Transverse colon (tissue), 4 donors: ENCODE data around the gene CHD2. TPM values are rescaled to one million over a fixed set of nuclear protein-coding genes. Genes with fewer than 3 reads are reported as not detected.
"Not testable (repeated sequence)": the region's sequence is repeated elsewhere in the genome, so short reads cannot be mapped to it uniquely, and the experiment has no call there.

Experiments
- DNase-seq: peaks from one replicate; pipeline ENCODE4 v3.0.0-alpha.2; 2019
- H3K27ac ChIP-seq, 4 donors: fragments of 200-600 bp; sonication (generic); 2 replicates each; pipeline ENCODE4 v1.5.1; 2016 to 2018; ENCODE audit warnings: inconsistent platforms in 4 of 4
- H3K27me3 ChIP-seq: fragments of 200-600 bp; sonication (generic); 2 replicates; pipeline ENCODE4 v1.5.1; 2017; ENCODE audit warnings: inconsistent platforms
- H3K36me3 ChIP-seq, 4 donors: fragments of 200-600 bp; sonication (generic); 2 replicates each; pipeline ENCODE4 v1.5.1; 2017 to 2019; ENCODE audit warnings: inconsistent platforms in 4 of 4
- H3K4me1 ChIP-seq, 4 donors: fragments of 200-600 bp; sonication (generic); 2 replicates each; pipeline ENCODE4 v1.5.1; 2017 to 2020; ENCODE audit warnings: inconsistent platforms in 4 of 4
- H3K4me3 ChIP-seq, 4 donors: fragments of 200-600 bp; sonication (generic); 1 replicate in 1 of 4; 2 replicates in 3 of 4; pipeline versions ENCODE4 v1.5.1 to v1.6.1; 2017 to 2019; ENCODE audit warnings: inconsistent platforms in 4 of 4
- H3K9me3 ChIP-seq, 2 donors: fragments of 200-600 bp; sonication (generic); 2 replicates each; pipeline ENCODE4 v1.5.1; 2017 to 2019; ENCODE audit warnings: inconsistent platforms in 2 of 2
- EP300 ChIP-seq: sonication (generic); formaldehyde crosslinking; IDR thresholded peaks from one replicate; pipeline ENCODE4 v1.6.1; 2017; ENCODE audit warnings: antibody characterized with exemption, low read depth
- POLR2A ChIP-seq: fragments of 450-650 bp; IDR thresholded peaks from one replicate; pipeline ENCODE4 v1.6.1; 2016; ENCODE audit warnings: antibody characterized with exemption, mild to moderate bottlenecking, moderate library complexity
- POLR2AphosphoS5 ChIP-seq, 3 donors: sonication (generic); formaldehyde crosslinking; IDR thresholded peaks; one replicate each; pipeline ENCODE4 v1.6.1; 2016; ENCODE audit warnings: antibody characterized with exemption in 3 of 3
- WGBS, 2 donors: methylation state at CpG; one replicate each; pipeline ENCODE4 v1.1.5; 2018; ENCODE audit warnings: low coverage in 1 of 2; 5-methylcytosine and 5-hydroxymethylcytosine counted together
- in situ Hi-C, 4 donors: fragments of 200-750 bp; cut with MboI; loops; one replicate each; pipeline versions ENCODE4 v1.15.0 to v1.15.1; 2017; ENCODE audit warnings: low sequenced_read_pairs in 3 of 4, low pct_ligation_motif_present in 1 of 4, low pct_unique_long_range_greater_than_20kb in 1 of 4
- intact Hi-C: fragments of 100-400 bp; cut with DNase I; formaldehyde crosslinking; loops from one replicate; pipeline ENCODE4 v1.15.1; 2023; ENCODE audit warnings: low total_unique reads
- total RNA-seq, 4 donors: library from RNA; depleted of rRNA; stranded (reverse); fragments of >200 nt; gene quantifications; one replicate each; pipeline ENCODE4 v1.1.0, GENCODE V29; 2016
- TF ChIP-seq, protein P1 (sequence below), 5 experiments: fragments of 200-600 bp in 3 of 5; fragments of 450-650 bp in 2 of 5; sonication (generic) in 3 of 5; IDR thresholded peaks; 1 replicate in 2 of 5; 2 replicates in 3 of 5; pipeline ENCODE4 v1.5.1; 2016 to 2017; ENCODE audit warnings: antibody characterized with exemption in 5 of 5, inconsistent platforms in 3 of 5, mild to moderate bottlenecking in 2 of 5, moderate library complexity in 1 of 5

The CHD2 gene
- total RNA-seq, 4 donors from 2014 or later = 90.5 to 190 (median 138) TPM

DNA sequence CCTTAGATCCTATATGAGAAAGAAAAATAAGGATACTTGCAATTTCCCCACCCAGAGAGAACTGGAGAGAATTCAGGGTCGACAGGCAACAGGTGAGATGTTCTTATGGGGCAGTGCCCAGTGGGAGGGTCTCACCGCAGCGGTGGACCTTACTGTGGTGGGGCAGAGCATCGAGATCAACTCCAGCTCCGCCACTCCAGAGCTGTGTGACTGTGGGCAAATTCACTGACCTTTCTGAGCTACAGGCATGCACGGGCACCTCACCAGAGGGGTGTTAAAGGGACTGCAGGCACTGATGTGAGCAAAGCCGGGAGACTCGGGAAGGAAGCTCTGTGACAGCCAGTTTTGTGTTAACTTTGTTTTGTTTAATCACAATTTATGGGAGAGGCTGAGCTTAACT, 158.0 kb downstream of the CHD2 start:
- no peak overlapping the region for H3K4me3 ChIP-seq
- no peak for TF ChIP-seq EP300
- TF ChIP-seq, protein P1, sequence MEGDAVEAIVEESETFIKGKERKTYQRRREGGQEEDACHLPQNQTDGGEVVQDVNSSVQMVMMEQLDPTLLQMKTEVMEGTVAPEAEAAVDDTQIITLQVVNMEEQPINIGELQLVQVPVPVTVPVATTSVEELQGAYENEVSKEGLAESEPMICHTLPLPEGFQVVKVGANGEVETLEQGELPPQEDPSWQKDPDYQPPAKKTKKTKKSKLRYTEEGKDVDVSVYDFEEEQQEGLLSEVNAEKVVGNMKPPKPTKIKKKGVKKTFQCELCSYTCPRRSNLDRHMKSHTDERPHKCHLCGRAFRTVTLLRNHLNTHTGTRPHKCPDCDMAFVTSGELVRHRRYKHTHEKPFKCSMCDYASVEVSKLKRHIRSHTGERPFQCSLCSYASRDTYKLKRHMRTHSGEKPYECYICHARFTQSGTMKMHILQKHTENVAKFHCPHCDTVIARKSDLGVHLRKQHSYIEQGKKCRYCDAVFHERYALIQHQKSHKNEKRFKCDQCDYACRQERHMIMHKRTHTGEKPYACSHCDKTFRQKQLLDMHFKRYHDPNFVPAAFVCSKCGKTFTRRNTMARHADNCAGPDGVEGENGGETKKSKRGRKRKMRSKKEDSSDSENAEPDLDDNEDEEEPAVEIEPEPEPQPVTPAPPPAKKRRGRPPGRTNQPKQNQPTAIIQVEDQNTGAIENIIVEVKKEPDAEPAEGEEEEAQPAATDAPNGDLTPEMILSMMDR (IDR thresholded peaks at IDR 0.05) = no peak
- TF ChIP-seq POLR2A = no peak
- no peak for TF ChIP-seq POLR2AphosphoS5 (IDR thresholded peaks at IDR 0.05)
- DNase-seq = no peak
- H3K27me3 ChIP-seq = no peaks in the 10 kb centered on the region
- peak overlapping the region in 2 of 4 donors; percentile 2 to 65 for H3K27ac ChIP-seq
- H3K9me3 ChIP-seq = no peaks in the 10 kb centered on the region
- in situ Hi-C loops = no loop called here
- intact Hi-C loops = no loop called here
- 65% methylated on average over 8 of the region's 8 CpGs; no CpG with 5 or more reads in 1 of the 2 donors for WGBS, 2 donors
- H3K36me3 ChIP-seq = no peaks in the 10 kb centered on the region
- H3K4me1 ChIP-seq = peaks cover 4 to 50% (median 19%) of the 10 kb centered on the region in 4 donors

- H3K27me3 ChIP-seq = no peaks in the 10 kb centered on the region
- H3K4me1 ChIP-seq = peaks cover 10 to 58% (median 24%) of the 10 kb centered on the region in 4 donors
- WGBS, 2 donors = 60 to 65% methylated on average over 1 to 18 of the region's 18 CpGs
- intact Hi-C loops (no loop called here), in situ Hi-C loops (no loop called here)
- H3K27ac ChIP-seq = peak overlapping the region in 3 of 4 donors; percentile 29 to 65 (median 32)
- no peak overlapping the region for H3K4me3 ChIP-seq
- no peaks in the 10 kb centered on the region for H3K9me3 ChIP-seq
- H3K36me3 ChIP-seq = no peaks in the 10 kb centered on the region
- no peak for TF ChIP-seq POLR2A
- TF ChIP-seq POLR2AphosphoS5 (IDR thresholded peaks at IDR 0.05) = no peak
- TF ChIP-seq, protein P1 (IDR thresholded peaks at IDR 0.05) = no peak
- DNase-seq = no peak
These were observed 158.8 kb downstream of the CHD2 start for GRCh38 chr15:93058904-93059427.

DNA sequence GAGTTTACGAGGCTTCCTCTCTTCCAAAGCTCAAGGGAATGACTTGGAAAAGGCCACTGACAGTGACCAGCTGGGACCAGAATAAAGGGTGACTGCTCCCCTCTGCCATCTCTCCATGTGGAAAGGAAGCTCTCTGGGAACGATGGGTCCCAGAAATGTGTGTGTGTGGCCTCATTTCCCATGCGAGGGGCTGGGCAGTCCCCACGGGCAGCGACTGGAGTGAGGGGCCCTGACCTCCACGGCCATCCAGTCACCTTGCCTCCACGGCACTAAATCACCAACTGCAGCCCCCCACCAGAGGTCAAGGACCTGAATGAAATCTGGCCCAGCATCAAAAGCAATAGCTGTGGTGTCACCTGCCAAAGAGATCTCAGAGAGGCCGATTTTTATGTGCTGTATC, 159.3 kb downstream of the CHD2 start:
- DNase-seq = no peak

DNA sequence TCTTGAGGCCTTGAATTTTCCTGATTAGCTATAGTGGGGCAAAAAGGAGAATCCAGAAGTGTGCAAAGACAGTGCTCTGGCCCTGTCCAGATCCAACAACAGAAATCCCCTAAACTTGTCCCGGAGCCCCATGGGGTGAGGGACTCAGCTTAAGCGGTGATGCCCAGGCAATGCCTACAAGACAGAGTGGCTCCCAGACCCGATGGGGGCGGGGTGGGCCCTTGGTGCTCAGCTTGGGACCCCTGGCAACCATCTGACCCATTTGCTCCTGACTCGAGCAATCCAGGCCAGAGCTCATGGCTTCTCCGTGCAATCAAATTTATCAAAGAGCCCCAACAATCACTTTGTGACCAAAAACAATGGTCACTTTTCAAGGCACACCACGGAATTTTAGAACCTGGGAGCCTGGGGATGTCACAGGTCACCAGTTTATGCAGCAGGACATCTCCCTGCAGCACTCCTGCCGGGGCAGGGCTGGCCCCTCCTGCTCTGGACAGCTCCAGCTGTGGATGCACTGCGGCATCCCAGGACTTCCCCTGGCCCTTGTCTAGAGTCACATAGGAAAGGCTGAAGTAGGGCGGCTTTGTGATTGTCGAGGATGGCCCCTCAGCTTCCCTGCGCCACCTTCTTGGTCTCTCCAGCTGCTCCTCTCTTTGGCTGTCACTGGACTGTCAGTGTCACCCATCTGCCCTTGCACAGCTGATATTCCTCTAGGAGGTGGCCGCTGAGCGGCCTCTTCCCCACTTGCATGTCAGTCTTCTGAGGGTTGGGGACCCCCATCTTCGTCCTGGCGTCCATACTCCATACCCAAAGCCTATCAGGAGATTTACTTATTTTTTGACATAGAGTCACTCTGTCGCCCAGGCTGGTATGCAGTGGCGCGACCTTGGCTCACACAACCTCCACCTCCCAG, 160.5 kb downstream of the CHD2 start:
- no peaks in the 10 kb centered on the region for H3K36me3 ChIP-seq
- no peak for DNase-seq
- TF ChIP-seq POLR2A (no peak), POLR2AphosphoS5 (IDR thresholded peaks at IDR 0.05) (no peak), EP300 (no peak)
- TF ChIP-seq, protein P1 (IDR thresholded peaks at IDR 0.05) = no peak
- H3K4me1 ChIP-seq = peaks cover 14 to 70% (median 24%) of the 10 kb centered on the region in 4 donors
- H3K9me3 ChIP-seq = no peaks in the 10 kb centered on the region
- no peaks in the 10 kb centered on the region for H3K27me3 ChIP-seq
- WGBS, 2 donors = 81% methylated on average over 19 of the region's 19 CpGs; no CpG with 5 or more reads in 1 of the 2 donors
- intact Hi-C loops (loop anchor here (10.0 kb wide), 1 partner anchor 1394 kb away; no protein-coding TSS in a partner anchor), in situ Hi-C loops (no loop called here)
- peak overlapping the region in 3 of 4 donors; percentile 46 to 65 (median 60) for H3K27ac ChIP-seq
- H3K4me3 ChIP-seq = no peak overlapping the region

More for the DNA sequence above, 159.3 kb downstream of the CHD2 start:
- H3K27me3 ChIP-seq = no peaks in the 10 kb centered on the region
- H3K4me3 ChIP-seq = no peak overlapping the region
- peaks cover 12 to 63% (median 24%) of the 10 kb centered on the region in 4 donors for H3K4me1 ChIP-seq
- TF ChIP-seq EP300 = no peak
- no peak for TF ChIP-seq POLR2AphosphoS5 (IDR thresholded peaks at IDR 0.05)
- TF ChIP-seq, protein P1 (IDR thresholded peaks at IDR 0.05) = no peak
- TF ChIP-seq POLR2A = no peak
- H3K27ac ChIP-seq = peak overlapping the region; percentile 6 to 65 (median 30)
- H3K9me3 ChIP-seq = no peaks in the 10 kb centered on the region
- in situ Hi-C loops (no loop called here), intact Hi-C loops (no loop called here)
- no peaks in the 10 kb centered on the region for H3K36me3 ChIP-seq
- WGBS, 2 donors = 71% methylated on average over 8 of the region's 8 CpGs; no CpG with 5 or more reads in 1 of the 2 donors

- 58% methylated on average over 10 of the region's 13 CpGs; no CpG with 5 or more reads in 1 of the 2 donors for WGBS, 2 donors
- H3K27me3 ChIP-seq, H3K4me3 ChIP-seq, in situ Hi-C loops, H3K36me3 ChIP-seq, H3K9me3 ChIP-seq, DNase-seq: not testable (repeated sequence)
- H3K4me1 ChIP-seq = peaks cover 14 to 70% (median 27%) of the 10 kb centered on the region in 4 donors
- intact Hi-C loops = loop anchor here (10.0 kb wide), 1 partner anchor 1392 kb away; no protein-coding TSS in a partner anchor
- H3K27ac ChIP-seq = peak overlapping the region; percentile 53 to 96 (median 78)
These were observed 162.6 kb downstream of the CHD2 start for GRCh38 chr15:93062628-93063261.
